Mesenchymal stem cell (in vitro differentiated cells and primary cell): ENCODE results near the gene KCND3.

ENCODE experiments used
- DNase-seq: peaks from one replicate; pipeline ENCODE4 v3.0.0-alpha.2; 2013
- H2AFZ ChIP-seq: one replicate; pipeline ENCODE4 v1.6.1; 2013; ENCODE audit warnings: low read depth, mild to moderate bottlenecking, control low read depth, inconsistent platforms, low read length, moderate library complexity
- H2AK5ac ChIP-seq: 2 replicates; pipeline ENCODE4 v1.6.1; 2013; ENCODE audit warnings: low read length, moderate library complexity, mild to moderate bottlenecking, inconsistent platforms; ENCODE audit not compliant: severe bottlenecking
- H2BK120ac ChIP-seq: one replicate; pipeline ENCODE4 v1.6.1; 2013; ENCODE audit warnings: low read depth, mild to moderate bottlenecking, inconsistent platforms, low read length, moderate library complexity
- H2BK12ac ChIP-seq, 2 experiments: one replicate each; pipeline ENCODE4 v1.6.1; 2013; ENCODE audit warnings: inconsistent platforms in 2 of 2, low read length in 2 of 2, mild to moderate bottlenecking in 2 of 2, moderate library complexity in 2 of 2, control low read depth in 1 of 2
- H2BK15ac ChIP-seq: one replicate; pipeline ENCODE4 v1.6.1; 2013; ENCODE audit warnings: mild to moderate bottlenecking, low read depth, inconsistent platforms; ENCODE audit not compliant: poor library complexity, severe bottlenecking
- H2BK5ac ChIP-seq: 2 replicates; pipeline ENCODE4 v1.6.1; 2013; ENCODE audit warnings: low read depth, mild to moderate bottlenecking, low read length, control low read depth, inconsistent platforms; ENCODE audit not compliant: poor library complexity, severe bottlenecking
- H3K14ac ChIP-seq, 2 experiments: one replicate each; pipeline ENCODE4 v1.6.1; 2013; ENCODE audit warnings: inconsistent platforms in 2 of 2, low read length in 2 of 2, control low read depth in 1 of 2, mild to moderate bottlenecking in 1 of 2, moderate library complexity in 1 of 2
- H3K18ac ChIP-seq, 2 experiments: one replicate each; pipeline ENCODE4 v1.6.1; 2013; ENCODE audit warnings: inconsistent platforms in 2 of 2, low read length in 2 of 2, control low read depth in 1 of 2, low read depth in 1 of 2, mild to moderate bottlenecking in 1 of 2
- H3K23ac ChIP-seq, 2 experiments: one replicate each; pipeline ENCODE4 v1.6.1; 2013; ENCODE audit warnings: inconsistent platforms in 2 of 2, low read length in 2 of 2, mild to moderate bottlenecking in 2 of 2, moderate library complexity in 2 of 2, control low read depth in 1 of 2
- H3K27ac ChIP-seq: 2 replicates; pipeline ENCODE4 v1.5.1; 2013; ENCODE audit warnings: mild to moderate bottlenecking, moderate library complexity, low read length, control low read depth, inconsistent platforms; ENCODE audit not compliant: poor library complexity, severe bottlenecking
- H3K27me3 ChIP-seq, 2 experiments: 2 replicates each; pipeline versions ENCODE4 v1.6.1 to v1.7.0; 2013; ENCODE audit warnings: low read length in 2 of 2, mild to moderate bottlenecking in 2 of 2, moderate library complexity in 2 of 2, control low read depth in 1 of 2, inconsistent platforms in 1 of 2; ENCODE audit not compliant: control insufficient read depth in 1 of 2, insufficient read depth in 1 of 2
- H3K36me3 ChIP-seq, 2 experiments: 2 replicates each; pipeline versions ENCODE4 v1.6.1 to v1.7.0; 2013; ENCODE audit warnings: low read length in 2 of 2, control low read depth in 1 of 2, inconsistent platforms in 1 of 2, low read depth in 1 of 2, mild to moderate bottlenecking in 1 of 2; ENCODE audit not compliant: insufficient read depth in 2 of 2, control insufficient read depth in 1 of 2
- H3K4ac ChIP-seq, 2 experiments: one replicate each; pipeline ENCODE4 v1.6.1; 2013; ENCODE audit warnings: inconsistent platforms in 2 of 2, low read length in 2 of 2, mild to moderate bottlenecking in 2 of 2, moderate library complexity in 2 of 2, control low read depth in 1 of 2, low read depth in 1 of 2
- H3K4me1 ChIP-seq: 2 replicates; pipeline ENCODE4 v1.6.1; 2013; ENCODE audit warnings: low read depth, low read length, control low read depth; ENCODE audit not compliant: control insufficient read depth, insufficient read depth
- H3K4me2 ChIP-seq: 2 replicates; pipeline ENCODE4 v1.6.1; 2013; ENCODE audit warnings: low read length, mild to moderate bottlenecking, inconsistent platforms; ENCODE audit not compliant: poor library complexity, severe bottlenecking
- H3K4me3 ChIP-seq, 2 experiments: 2 replicates each; pipeline versions ENCODE4 v1.5.1 to v1.7.0; 2013; ENCODE audit warnings: low read length in 2 of 2, mild to moderate bottlenecking in 2 of 2, control low read depth in 1 of 2, low read depth in 1 of 2; ENCODE audit not compliant: insufficient read depth in 1 of 2
- H3K79me1 ChIP-seq: replicated peaks from 2 replicates; pipeline ENCODE4 v1.6.1; 2013; ENCODE audit warnings: mild to moderate bottlenecking, control low read depth, low read length, inconsistent platforms; ENCODE audit not compliant: poor library complexity, severe bottlenecking
- H3K9ac ChIP-seq: 2 replicates; pipeline ENCODE4 v1.7.0; 2013; ENCODE audit warnings: mild to moderate bottlenecking, low read length, moderate library complexity
- H3K9me3 ChIP-seq: 2 replicates; pipeline ENCODE4 v1.7.0; 2013; ENCODE audit warnings: mild to moderate bottlenecking, low read length; ENCODE audit not compliant: control insufficient read depth
- H4K8ac ChIP-seq: one replicate; pipeline ENCODE4 v1.6.1; 2013; ENCODE audit warnings: inconsistent platforms, mild to moderate bottlenecking, low read length, moderate library complexity
- H4K91ac ChIP-seq: one replicate; pipeline ENCODE4 v1.6.1; 2013; ENCODE audit warnings: mild to moderate bottlenecking, low read length, inconsistent platforms
- WGBS: methylation state at CpG from one replicate; pipeline ENCODE4 v1.1.7; 2013; ENCODE audit warnings: mixed read lengths; 5-methylcytosine and 5-hydroxymethylcytosine counted together

Gene KCND3

DNA sequence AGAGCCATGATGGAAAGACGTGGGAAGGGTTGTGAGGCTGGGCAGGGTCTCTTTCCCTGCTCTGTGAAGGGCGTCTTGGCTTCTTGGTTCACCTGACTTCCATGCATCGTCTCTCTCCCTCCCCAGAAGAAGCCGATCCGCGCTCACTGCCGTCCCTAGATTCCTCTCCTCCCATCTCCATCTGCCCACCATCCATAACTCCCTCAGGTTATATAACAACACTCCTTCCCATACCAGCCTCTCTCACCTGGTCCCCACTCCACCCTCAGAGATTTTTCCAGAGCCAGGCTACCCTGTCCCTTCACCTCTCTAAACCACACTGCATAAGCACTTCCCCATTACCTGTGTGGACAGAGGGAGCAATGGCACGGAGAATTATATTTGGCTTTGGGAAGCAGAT, 6.0 kb downstream of the KCND3 start:
- Histone ChIP-seq H3K4me1 (no peaks in the 10 kb centered on the region), H2BK5ac (no peak overlapping the region), H2BK120ac (no peak overlapping the region), H3K79me1 (no peaks in the 10 kb centered on the region), H3K4me2 (no peak overlapping the region), H3K23ac (no peak overlapping the region), H3K9me3 (no peaks in the 10 kb centered on the region), H3K27me3 (peaks cover 23 to 48% of the 10 kb centered on the region in 2 experiments), H2BK15ac (no peak overlapping the region), H2AK5ac (no peak overlapping the region), H2AFZ (no peak overlapping the region), H3K18ac (no peak overlapping the region), H4K8ac (no peak overlapping the region), H3K4me3 (no peak overlapping the region), H3K36me3 (no peaks in the 10 kb centered on the region), H3K9ac (no peak overlapping the region), H3K4ac (no peak overlapping the region), H3K27ac (no peak overlapping the region), H3K14ac (no peak overlapping the region), H2BK12ac (no peak overlapping the region), H4K91ac (no peak overlapping the region)
- DNase-seq, result no peak
- WGBS, result 77% methylated on average over 7 of the region's 8 CpGs

DNA sequence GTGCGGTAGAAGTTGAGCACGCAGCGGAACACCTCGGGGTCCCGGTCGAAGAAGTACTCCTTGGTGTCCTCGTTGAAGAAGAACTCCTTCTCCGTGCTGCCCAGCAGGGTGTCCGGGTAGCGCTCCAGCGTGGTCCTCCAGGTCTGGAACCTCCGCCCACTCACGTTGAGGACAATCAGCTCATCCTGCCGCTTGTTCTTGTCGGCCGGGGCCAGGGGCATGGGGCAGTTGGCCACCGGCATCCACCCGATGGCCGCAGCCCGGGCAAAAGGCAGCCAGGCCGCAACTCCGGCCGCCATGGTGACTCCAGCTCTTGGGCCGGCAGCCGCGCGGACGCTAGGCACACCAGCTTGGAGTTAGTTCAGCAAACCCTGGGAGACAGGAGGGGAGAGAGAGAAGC, 7.0 kb downstream of the KCND3 start:
- H3K18ac ChIP-seq, result no peak overlapping the region
- H4K91ac ChIP-seq, result no peak overlapping the region
- no peak overlapping the region for H3K27ac ChIP-seq
- H2BK12ac ChIP-seq, result no peak overlapping the region
- no peak for DNase-seq
- H3K9ac ChIP-seq, result no peak overlapping the region
- H2AFZ ChIP-seq, result no peak overlapping the region
- H3K36me3 ChIP-seq, result no peaks in the 10 kb centered on the region
- no peak overlapping the region for H2BK120ac ChIP-seq
- no peak overlapping the region for H3K4ac ChIP-seq
- peak overlapping the region in 1 of 2 experiments; percentile 24 for H3K4me3 ChIP-seq
- H2AK5ac ChIP-seq, result no peak overlapping the region
- H3K4me2 ChIP-seq, result no peak overlapping the region
- H3K4me1 ChIP-seq, result no peaks in the 10 kb centered on the region
- H3K14ac ChIP-seq, result no peak overlapping the region
- H3K27me3 ChIP-seq, result peaks cover 13 to 47% of the 10 kb centered on the region in 2 experiments
- no peak overlapping the region for H3K23ac ChIP-seq
- 96% methylated on average over 27 of the region's 28 CpGs for WGBS
- no peak overlapping the region for H2BK5ac ChIP-seq
- no peak overlapping the region for H2BK15ac ChIP-seq
- H4K8ac ChIP-seq, result no peak overlapping the region
- H3K79me1 ChIP-seq, result no peaks in the 10 kb centered on the region
- H3K9me3 ChIP-seq, result no peaks in the 10 kb centered on the region

DNA sequence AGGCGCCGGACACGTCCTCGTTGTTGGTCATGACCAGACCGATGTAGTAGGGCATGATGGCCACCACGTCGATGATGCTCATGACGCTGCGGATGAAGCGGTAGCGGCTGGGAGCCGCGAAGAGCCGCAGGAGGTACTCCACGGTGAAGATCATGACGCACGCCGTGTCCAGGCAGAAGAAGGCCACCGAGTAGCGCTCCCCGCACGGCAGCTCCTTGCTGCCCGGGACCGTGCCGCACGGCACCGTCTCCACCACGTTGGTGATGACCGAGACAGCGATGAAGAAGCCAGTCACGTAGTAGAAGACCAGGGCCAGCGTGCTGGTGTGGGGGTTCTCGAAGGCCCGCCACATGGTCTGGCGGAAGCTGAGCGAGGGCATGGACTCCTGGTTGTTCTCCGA, 7.6 kb downstream of the KCND3 start:
- Histone ChIP-seq H2AFZ (no peak overlapping the region), H3K4me2 (no peak overlapping the region), H3K9ac (no peak overlapping the region), H3K27ac (no peak overlapping the region), H3K4me3 (no peak overlapping the region), H3K23ac (no peak overlapping the region), H4K8ac (no peak overlapping the region), H3K14ac (no peak overlapping the region), H2BK120ac (no peak overlapping the region), H3K4ac (no peak overlapping the region), H3K27me3 (peaks cover 7 to 47% of the 10 kb centered on the region in 2 experiments), H3K36me3 (no peaks in the 10 kb centered on the region), H2BK12ac (no peak overlapping the region), H3K18ac (no peak overlapping the region), H2AK5ac (no peak overlapping the region), H2BK15ac (no peak overlapping the region), H2BK5ac (no peak overlapping the region), H3K9me3 (no peaks in the 10 kb centered on the region), H4K91ac (no peak overlapping the region), H3K79me1 (no peaks in the 10 kb centered on the region), H3K4me1 (no peaks in the 10 kb centered on the region)
- DNase-seq, result no peak
- WGBS, result 96% methylated on average over 37 of the region's 37 CpGs

DNA sequence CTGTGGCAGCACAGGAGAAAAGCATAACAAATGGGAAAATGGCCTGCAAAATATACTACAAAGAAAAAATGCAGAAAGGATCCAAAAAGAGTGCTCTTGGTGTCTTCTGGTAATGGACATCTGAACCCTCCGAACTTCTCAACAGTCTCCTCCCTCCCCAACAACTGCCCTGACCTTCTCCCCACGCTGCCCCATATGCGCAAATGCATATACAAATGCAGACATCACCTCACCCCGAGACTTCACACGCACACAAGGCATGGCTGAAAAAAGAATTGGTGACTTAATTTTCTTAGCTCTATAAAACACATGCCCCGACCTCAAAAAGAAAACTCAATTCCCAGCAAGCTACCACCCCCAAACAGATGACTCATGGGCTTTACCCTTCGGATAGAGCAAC, 8.4 kb downstream of the KCND3 start:
- Histone ChIP-seq H4K91ac (no peak overlapping the region), H3K9me3 (no peaks in the 10 kb centered on the region), H3K18ac (no peak overlapping the region), H2BK120ac (no peak overlapping the region), H2BK5ac (no peak overlapping the region), H3K4me1 (no peaks in the 10 kb centered on the region), H3K4me3 (no peak overlapping the region), H3K36me3 (no peaks in the 10 kb centered on the region), H2AK5ac (no peak overlapping the region), H4K8ac (no peak overlapping the region), H2AFZ (no peak overlapping the region), H3K27me3 (peaks cover 0 to 42% of the 10 kb centered on the region in 2 experiments), H3K14ac (no peak overlapping the region), H3K79me1 (no peaks in the 10 kb centered on the region), H3K4me2 (no peak overlapping the region), H3K23ac (no peak overlapping the region), H2BK12ac (no peak overlapping the region), H2BK15ac (no peak overlapping the region), H3K27ac (no peak overlapping the region), H3K4ac (no peak overlapping the region), H3K9ac (no peak overlapping the region)
- 56% methylated on average over 7 of the region's 7 CpGs for WGBS
- DNase-seq, result no peak
